NCI-H187 (cell line): ENCODE data around the gene ANO4.
"Not testable (repeated sequence)": the region's sequence is repeated elsewhere in the genome, so short reads cannot be mapped to it uniquely, and the experiment has no call there.

Source experiments
- DNase-seq, 2 experiments: peaks; one replicate each; lab custom pipeline; 2025; lab: John Stamatoyannopoulos, UW

Gene ANO4

DNA sequence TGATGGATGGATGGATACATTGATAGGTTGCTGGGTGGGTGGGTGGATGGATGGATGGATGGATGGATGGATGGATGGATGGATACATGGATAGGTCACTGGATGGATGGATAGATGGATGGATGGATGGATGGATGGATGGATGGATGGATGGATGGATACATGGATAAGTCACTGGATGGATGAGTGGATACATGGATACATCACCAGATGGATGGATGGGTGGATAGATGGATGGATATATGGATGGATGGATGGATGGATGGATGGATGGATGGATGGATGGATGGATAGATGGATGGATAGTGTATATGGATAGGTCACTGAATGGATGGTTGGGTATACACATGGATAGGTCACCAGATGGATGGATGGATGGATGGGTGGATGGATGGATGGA, 194.9 kb downstream of the ANO4 start:
- not testable (repeated sequence) for DNase-seq

DNA sequence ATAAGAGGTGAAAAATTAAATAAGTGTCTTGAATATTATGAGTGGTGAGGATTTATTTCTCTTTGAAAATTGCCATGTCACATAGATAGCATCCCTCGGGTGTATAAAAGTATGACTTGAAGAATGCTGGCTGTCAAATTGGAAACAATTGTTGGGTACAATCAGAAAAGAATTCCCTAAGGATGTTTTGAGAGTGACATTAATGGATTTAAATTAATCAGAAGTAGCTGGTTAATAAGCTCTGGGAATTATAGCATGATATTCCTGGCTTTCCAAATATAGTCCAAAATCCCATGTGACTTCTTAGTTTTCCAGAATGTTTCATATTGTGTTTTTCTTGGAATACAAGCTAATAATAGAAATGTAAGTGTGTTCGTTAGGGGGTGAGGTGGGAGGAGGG, 196.5 kb downstream of the ANO4 start:
- no peak for DNase-seq

DNA sequence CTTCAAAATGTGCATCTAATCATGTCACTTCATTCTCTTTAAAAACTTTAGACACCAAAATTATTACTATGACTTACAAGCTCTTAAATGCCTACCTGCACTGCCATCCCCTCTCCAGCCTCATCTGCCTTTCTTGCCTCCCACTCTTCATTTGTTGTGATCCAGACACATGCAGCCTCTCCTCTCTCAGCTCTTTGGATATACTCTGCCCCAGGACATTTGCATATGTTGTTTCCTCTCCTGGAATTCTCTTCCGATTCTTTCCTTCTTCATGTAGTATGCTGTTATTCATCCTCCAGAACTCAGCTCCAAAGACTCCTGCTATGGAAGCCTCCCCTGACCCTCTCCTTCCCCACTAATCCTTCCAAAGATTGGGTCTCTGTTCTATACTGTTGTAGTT, 197.6 kb downstream of the ANO4 start:
- no peak for DNase-seq

- DNase-seq: no peak
Observed at GRCh38 chr12:100993916-100994450, 199.4 kb downstream of the ANO4 start.

DNA sequence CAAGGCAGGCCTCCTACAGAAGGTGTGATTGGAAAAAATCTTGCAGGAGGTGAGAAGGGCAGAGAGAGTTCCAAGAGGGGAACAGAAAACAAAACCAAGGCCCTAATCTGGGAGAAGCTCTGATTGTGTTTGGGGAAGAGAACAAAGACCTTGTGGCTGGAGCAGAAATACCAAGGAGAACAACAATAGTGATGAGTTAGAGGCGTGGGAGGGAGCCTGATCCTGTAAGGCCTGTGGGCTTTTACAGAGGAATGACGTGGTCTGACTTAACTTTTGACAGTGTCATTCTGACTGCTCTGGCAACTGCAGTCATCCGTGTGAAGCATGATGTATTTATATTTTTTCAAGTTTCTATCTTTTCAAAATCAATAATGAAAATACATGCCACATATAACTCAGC, 200.6 kb downstream of the ANO4 start:
- no peak for DNase-seq

GRCh38 chr12:100995771-100996170, 201.2 kb downstream of the ANO4 start:
- DNase-seq: no peak

DNA sequence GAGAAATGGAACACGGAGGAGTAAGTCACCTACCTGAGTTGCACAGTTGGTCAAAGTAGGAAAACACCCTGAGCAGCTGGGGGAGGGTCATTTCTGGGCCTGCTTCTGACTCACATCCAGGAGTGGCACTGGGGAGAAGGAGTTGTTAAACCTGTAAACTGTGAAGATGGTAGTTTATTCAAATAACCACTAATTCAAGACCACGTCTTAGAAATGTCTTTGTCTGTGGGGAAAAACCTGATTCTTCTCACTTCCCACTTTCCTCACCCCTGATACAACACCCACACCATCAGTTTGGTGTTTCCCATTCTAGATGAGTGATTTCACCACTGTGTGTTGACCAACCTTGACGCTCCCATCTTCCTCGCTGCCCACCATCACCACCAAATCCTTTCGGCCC, 207.1 kb downstream of the ANO4 start:
- no peak for DNase-seq

DNA sequence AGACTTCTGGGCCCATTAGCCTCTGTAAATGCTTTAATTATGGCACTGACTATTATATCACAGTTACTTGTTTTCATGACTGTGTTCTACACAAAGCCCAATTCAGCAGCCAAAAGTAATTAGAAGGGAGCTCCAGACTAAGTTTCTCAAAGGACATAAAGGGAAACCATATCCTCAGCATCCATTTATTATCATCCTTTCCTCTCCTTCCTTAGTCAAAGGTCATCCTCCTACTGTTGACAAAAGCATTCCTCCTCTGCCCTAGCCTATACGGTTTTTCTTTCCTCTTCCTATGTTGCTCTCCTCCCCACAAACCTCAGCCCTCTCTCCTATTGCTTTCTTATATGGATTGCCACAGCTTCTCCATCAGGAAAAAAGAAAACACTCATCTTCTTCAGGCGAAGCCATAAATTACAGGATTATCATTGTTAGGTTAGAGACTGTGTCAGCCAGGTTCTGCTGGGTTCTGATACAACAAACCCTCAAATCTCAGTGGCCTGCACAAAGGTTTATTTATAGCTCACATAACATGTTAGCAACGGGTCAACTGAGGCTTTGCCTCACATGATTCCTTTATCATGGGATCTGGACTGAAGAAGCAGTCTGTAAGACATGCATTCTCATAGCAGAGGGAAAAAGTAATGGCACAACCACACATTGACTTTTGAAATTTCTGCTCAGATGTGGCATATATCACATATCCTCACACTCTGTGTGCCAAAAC, 208.3 kb downstream of the ANO4 start:
- no peak for DNase-seq

DNA sequence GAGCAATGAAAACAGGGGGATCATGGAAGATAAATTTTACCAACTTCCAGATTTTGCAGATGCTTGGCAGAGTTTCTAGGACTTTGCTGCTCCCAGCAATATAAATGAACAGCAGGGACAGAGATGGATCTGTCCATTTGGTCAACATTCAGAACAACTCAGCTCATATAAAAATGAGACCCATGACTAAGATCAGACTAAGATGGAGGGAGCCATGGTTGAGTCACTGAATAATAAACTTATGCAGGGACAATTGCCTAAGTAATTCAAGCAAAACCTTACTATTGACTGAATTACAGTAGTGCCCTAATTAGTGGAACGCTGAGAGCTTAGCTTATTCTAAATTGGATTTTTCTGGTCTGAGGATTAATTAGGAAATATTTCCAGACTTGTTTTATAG, 210.3 kb downstream of the ANO4 start:
- DNase-seq: no peak

DNA sequence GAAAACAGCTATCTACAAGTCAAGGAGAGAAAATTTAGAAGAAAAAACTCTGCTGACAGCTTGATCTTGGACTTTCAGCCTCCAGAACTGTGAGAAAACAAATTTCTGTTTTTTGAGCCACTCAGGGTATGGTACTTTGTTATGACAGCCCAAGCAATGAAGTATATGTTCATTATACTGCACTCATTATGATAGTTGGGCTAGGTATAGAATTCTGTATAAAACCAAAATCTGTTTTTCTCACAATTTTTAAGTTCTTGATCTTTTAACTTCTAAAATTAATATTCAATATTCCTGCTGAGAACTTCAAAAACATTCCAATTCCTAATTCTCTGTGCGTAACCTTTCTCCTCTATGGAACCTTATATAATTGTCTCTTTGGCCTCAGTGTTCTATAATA, 214.7 kb downstream of the ANO4 start:
- DNase-seq: no peak

GRCh38 chr12:101010896-101011295, 216.3 kb downstream of the ANO4 start:
- DNase-seq: no peak

- no peak for DNase-seq
Observed at GRCh38 chr12:101013993-101014392, 219.4 kb downstream of the ANO4 start.

DNA sequence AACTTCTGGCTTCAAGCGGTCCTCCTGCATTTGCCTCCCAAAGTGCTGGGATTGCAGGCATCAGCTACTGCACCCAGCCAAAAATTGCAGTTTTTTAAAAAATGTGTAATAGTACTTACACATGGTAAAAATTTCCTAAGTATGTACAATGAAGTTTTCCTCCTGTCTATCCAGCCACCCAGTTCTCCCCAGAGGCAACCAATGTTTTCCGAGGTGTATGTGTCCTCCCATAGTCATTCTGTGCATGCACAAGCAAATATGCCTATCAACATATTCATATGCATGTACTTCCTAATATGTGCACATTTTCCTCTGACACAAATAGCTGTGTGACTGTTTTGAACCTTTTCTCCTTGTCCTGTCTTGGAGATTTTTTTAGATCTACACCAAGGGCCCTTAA, 220.5 kb downstream of the ANO4 start:
- DNase-seq: no peak

DNA sequence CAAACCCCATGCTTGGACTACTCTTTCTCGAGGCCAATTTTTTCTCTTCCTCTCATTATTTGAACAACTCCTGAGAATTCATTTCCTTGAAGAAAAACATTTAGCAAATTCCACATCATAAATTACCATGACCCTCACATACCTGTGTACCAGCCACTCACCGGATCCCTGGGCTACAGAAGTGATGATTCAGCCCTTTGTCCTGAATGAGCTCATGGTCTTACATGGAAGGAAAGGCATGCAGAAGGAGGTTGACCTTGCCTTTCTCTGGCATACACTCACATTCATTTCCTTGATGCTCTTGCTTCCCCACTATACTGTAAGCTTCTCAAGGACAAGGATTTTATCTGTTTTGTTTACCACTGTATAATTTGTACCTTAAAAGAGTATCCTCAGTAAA, 224.0 kb downstream of the ANO4 start:
- DNase-seq: no peak

- no peak for DNase-seq
Observed at GRCh38 chr12:101019201-101019600, 224.6 kb downstream of the ANO4 start.

GRCh38 chr12:101019667-101020066, 225.1 kb downstream of the ANO4 start:
- no peak for DNase-seq

DNA sequence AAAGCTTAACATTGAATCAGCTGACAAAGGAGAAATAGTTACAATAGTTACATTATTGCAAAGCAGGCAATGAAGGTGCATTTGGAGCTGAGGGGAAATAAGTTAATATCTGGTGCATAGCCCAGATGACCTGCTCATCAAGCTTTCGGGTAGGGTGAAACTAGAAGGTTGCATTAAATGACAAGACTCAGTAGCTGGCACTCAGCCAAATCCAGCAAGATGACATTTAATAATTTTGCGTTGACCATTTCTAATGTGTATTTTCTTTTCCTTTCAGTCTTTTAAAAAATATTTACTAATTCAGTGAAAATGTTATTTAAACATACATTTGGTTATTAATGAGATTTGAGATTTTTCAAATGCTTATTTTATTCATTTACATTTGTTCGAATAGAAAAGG, 226.9 kb downstream of the ANO4 start:
- DNase-seq: no peak

- DNase-seq: no peak
Observed at GRCh38 chr12:101021911-101022388, 227.4 kb downstream of the ANO4 start.

DNA sequence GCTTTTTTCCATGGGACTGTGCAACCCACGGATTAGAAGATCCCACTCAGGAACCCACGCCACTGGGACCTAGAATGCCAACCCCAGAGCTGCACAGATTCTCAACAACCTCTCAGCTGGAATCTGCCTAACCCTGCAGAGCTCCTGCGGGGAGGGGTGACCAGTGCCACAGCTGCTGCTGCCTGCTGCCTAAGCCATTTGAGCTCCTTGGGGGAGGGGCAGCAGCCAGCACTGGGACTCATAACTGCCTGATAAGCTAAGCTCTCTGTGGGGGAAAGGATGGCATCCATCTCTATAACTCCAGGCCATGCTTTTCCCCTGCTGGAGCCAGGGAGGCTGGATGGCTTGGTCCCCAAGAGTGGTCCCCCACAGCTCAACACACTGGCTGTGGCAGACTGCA, 232.6 kb downstream of the ANO4 start:
- DNase-seq: no peak

GRCh38 chr12:101027816-101028215, 233.2 kb downstream of the ANO4 start:
- DNase-seq: no peak

DNA sequence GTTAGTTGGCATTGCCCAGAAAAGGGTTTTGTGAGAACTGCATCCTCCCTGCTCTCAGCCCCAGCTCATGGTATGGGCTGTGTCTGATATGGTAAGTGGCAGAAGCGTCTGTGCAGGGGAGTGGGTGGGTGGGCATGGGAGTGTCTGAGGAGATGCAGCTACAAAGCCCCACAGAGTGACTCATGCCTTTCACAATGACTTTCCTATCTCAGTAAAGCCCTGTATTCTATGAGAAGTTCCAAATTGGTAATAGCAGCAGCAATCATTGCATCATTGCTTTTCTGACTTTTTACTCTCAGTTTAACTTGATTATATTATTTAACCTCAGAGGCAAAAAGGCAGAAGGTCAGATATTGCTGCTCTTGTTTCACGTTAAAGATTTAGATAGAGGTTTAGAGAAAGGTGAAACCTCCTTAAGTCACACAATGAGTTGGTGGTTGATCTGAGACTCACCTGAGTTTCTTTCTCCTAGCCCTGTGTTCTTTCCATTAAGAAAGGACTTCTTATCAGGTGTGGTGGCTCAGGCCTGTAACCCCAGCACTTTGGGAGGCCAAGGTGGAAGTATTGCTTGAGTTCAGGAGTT, 243.8 kb downstream of the ANO4 start:
- DNase-seq: no peak

DNA sequence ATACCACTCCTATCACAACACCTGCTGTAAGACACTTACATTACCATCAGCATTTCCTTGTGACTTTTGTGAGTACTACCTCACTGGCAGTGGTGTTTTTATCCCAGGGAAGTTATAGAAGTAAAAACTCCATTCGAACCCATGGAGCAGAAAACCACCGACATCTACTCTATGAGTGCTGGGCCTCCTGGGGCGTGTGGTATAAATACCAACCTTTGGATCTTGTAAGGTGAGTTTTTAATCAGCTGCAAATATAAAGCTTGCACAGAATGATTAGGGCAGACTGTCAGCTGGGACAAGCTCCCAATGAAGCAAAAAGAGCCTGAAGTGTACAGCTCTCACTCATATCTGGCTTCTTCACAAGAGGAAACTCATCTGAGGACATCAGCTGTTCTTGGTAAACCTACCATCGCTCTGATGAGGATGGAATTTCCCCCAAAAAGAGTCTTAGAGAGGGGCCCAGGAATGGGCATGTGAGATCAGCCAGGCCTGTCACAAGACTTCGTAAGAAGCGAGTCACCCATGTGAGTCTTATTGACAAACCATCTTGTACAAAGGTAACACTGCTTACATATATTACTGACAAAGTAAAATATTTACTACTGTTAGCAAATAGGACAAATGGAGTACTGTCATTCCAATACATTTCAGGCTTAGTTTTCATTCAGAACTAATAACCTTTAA, 245.4 kb downstream of the ANO4 start:
- DNase-seq: no peak

DNA sequence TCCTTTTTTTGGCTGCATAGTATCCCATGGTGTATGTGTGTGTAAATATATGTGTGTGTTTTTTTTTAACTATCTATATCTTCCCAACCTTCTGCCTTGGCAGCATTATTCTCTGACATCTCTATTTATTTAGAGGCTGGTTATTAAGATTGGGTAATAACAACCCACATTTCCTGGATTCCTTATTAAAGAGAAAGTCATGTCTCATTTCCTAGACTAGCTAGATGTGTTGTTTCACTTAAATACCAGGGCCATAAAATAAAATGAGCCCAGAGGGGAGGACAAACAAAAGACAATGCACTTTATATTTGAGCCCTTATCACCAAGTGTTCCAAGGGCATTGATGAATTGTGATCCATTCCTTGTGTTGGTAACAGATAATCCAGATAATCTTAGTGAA, 246.4 kb downstream of the ANO4 start:
- DNase-seq: no peak
